GM18867 (cell line): ENCODE data around the gene UBB.
"Not testable (repeated sequence)": the region's sequence is repeated elsewhere in the genome, so short reads cannot be mapped to it uniquely, and the experiment has no call there.

Experiments
- ATAC-seq: cut with Tn5 transposase; IDR thresholded peaks from one replicate; pipeline ENCODE4 v1.9.1; 2021; ENCODE audit warnings: mild to moderate bottlenecking, moderate library complexity; ENCODE audit not compliant: unreplicated experiment

The UBB gene

GRCh38 chr17:16374146-16374938 lies 6.5 kb upstream of the UBB start:
- no peak for ATAC-seq

DNA sequence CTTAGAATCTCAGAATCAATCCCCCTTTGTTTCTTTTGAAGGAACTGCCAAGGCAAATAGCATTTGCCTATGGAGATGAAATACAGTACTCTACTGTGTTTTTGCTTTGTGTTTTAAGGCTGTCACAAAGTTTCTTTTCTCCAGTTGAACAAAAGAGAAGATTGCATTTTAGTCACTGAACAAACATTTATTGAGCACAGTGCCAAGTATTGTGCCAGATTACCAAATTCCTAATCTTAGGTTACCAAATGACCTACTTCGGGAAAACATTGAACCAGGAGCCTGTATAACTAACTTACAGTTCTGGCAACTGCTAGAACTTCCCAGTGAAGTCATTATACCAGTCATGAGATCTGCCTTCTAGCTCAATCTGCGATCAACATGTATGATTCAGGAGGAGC lies 3.0 kb upstream of the UBB start:
- no peak for ATAC-seq

- no peak for ATAC-seq
Observed at GRCh38 chr17:16378636-16379282, 2.1 kb upstream of the UBB start.

DNA sequence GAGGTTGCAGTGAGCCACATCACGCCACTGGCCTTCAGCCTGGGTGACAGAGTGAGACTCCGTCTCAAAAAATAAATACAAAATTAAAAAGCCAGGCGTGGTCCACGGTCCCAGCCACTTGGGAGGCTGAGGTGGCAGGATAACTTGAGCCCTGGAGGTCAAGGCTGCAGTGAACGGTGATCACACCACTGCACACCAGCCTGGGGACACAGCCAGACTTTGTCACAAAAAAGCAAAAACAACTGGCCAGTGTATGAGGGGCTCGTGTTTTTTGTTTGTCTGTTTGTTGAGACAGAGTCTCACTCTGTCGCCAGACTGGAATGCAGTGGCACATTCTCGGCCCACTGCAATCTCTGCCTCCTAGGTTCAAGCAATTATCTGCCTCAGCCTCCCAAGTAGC lies 1.2 kb upstream of the UBB start:
- ATAC-seq, result no peak

DNA sequence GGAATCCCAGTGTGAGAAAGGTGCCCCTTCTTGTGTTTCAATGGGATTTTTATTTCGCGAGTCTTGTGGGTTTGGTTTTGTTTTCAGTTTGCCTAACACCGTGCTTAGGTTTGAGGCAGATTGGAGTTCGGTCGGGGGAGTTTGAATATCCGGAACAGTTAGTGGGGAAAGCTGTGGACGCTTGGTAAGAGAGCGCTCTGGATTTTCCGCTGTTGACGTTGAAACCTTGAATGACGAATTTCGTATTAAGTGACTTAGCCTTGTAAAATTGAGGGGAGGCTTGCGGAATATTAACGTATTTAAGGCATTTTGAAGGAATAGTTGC lies 567 bp downstream of the UBB start:
- no peak for ATAC-seq

- ATAC-seq, result no peak
Observed at GRCh38 chr17:16383216-16383615, 2.3 kb downstream of the UBB start.

GRCh38 chr17:16383772-16384287 lies 2.9 kb downstream of the UBB start:
- no peak for ATAC-seq

GRCh38 chr17:16384557-16384956 lies 3.7 kb downstream of the UBB start:
- ATAC-seq, result no peak

DNA sequence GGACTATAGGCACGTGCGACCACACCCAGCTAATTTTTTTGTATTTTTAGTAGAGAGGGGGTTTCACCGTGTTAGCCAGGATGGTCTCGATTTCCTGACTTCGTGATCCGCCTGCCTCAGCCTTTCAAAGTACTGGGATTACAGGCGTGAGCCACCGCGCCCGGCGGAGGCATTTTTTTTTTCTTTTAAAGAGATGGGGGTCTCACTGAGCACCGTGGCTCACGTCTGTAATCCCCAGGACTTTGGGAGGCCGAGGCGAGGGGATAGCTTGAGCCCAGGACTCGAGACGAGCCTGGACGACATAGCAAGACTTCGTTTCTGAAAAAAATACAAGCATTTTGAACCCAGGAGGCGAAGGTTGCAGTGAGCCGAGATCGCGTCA lies 5.2 kb downstream of the UBB start:
- not testable (repeated sequence) for ATAC-seq

GRCh38 chr17:16391451-16391850 lies 10.6 kb downstream of the UBB start:
- no peak for ATAC-seq

DNA sequence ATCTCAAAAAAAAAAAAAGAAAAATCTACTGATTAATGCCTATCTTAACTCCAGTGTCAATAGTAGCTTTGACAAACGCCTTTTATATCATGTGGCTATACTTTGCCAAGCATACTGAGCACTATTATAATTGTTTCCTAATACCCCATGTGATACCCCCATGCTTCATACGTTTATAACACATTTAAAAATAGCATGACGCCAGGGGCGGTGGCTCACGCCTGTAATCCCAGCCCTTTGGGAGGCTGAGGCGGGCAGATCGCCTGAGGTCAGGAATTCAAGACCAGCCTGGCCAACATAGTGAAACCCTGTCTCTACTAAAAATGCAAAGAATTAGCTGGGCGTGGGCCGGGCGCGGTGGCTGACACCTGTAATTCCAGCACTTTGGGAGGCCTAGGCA lies 11.6 kb downstream of the UBB start:
- ATAC-seq, result not testable (repeated sequence)

DNA sequence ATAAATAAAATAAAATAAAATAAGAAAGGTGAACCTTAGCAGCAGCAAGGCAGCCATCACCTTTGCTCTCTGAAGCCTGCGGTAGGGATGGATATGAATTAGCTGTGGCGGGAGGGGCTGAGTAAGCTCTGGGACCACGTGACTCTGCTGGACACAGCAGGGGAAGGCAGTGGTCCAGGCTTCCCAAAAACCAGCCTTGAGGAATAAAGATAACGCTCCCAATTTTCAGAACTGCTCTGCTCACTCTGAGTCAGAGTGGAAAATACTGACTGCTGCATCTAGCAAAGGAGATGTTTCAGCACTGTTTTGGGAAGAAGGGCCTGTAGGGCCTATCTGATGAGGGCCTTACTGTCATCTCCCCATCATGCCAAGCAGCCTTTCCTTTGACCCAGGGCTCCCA lies 15.0 kb downstream of the UBB start:
- not testable (repeated sequence) for ATAC-seq

- ATAC-seq, result not testable (repeated sequence)
Observed at GRCh38 chr17:16396693-16397092, 15.8 kb downstream of the UBB start.

DNA sequence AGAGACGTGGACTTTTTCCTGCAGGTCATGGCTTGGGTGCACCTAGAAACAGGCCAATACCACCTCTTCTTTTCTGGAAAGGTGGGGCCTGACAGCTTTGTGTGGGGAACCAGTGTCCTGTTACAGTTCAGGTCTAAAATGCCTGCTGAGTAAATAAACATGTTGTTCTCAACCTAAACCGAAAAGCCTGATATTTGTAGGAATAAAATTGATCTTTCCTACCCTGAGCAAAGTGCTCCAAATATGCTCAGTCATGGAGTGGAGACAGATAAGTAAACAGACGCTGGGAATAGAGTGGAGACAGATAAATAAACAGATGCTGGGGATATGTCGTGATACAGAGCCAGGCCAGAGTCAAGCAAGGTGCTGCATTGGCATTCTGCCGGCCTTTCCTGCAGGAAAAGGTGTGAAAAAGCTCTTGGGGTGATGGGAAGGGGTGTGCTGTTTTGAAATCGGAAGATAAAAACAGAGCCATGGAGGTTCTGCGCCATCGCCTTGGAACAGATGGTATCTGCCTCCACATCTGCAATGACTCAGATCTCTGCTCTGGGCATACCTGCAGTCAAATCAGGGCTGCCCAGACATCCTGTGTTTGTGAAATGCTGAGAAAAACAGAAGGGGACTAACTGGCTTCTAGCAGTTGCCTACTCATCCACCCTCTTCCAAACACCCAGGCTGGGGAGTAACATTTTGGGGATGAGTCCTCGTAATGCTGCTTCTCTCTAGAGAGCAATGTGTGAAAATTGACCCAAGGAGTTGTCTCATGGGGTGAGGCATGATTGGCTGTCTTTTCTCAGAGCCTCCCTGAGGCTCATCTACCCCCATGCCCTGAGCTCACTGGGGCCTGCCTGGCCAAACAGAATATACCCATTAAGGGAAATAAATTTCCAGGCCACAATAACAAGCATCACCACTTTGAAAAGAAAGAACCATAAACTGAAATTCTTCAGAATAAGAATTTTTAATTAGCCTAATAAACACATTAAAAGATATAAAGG lies 17.7 kb downstream of the UBB start:
- ATAC-seq, result peak; percentile 80

GRCh38 chr17:16403847-16404246 lies 23.0 kb downstream of the UBB start:
- not testable (repeated sequence) for ATAC-seq

GRCh38 chr17:16406742-16407674 lies 26.1 kb downstream of the UBB start:
- ATAC-seq, result no peak

DNA sequence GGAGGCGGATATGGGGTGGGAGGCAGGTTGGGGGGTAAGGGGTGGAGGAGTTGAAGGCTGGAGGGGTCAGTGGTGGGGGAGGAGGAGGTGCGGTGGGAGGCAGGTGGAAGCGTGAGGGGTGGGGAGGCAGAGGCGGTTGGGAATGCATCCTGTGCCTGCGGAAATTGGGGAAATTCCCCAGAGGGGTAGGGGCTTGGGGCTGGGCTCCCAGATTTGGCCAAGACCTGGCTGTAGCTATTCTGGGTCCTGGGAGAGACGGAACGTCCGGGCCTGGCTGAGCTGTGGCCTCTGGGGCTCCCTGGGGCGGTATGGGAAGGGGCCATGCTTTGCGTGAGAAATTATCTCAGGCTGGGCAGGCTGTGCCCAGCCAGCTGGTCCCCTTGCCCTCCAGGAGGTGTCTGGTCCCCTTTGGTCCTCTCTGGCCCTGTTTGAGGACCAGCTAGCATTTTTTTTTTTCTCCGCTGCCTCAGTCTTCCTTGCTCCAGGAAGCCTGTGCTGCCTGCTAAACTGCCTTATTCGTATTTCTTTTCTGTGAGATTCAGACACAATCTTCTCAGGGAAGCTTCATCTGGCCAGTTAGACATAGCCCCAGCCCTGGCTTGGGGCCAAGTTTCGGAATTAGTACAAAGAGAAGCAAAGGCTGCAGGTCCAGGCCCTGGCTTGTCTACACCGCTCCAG lies 27.2 kb downstream of the UBB start:
- peak; percentile 85 for ATAC-seq

GRCh38 chr17:16415031-16415924 lies 34.4 kb downstream of the UBB start, which contains the start of gene TRPV2:
TRPV2 (plus strand) TSS chr17:16415571; CDS start chr17:16417669, 2,098 bp downstream.
- ATAC-seq, result peak; percentile 49
